OCI-LY1 (cell line): ENCODE measurements around the gene MPP7.

Experiments
- EZH2 ChIP-seq: fragments of 200-600 bp; sonication (generic), shearing (Covaris generic); IDR thresholded peaks from 2 replicates; pipeline ENCODE4 v1.8.0; 2017; ENCODE audit warnings: borderline replicate concordance, mixed run types, mild to moderate bottlenecking, antibody characterized with exemption, low read length, moderate library complexity, mixed read lengths
- TF ChIP-seq, protein P1 (sequence below): fragments of 200-600 bp; sonication (generic), shearing (Covaris generic); IDR thresholded peaks from 2 replicates; pipeline ENCODE4 v1.5.1; 2017; ENCODE audit warnings: mild to moderate bottlenecking, antibody characterized with exemption, low read length, moderate library complexity, mixed read lengths

DNA sequence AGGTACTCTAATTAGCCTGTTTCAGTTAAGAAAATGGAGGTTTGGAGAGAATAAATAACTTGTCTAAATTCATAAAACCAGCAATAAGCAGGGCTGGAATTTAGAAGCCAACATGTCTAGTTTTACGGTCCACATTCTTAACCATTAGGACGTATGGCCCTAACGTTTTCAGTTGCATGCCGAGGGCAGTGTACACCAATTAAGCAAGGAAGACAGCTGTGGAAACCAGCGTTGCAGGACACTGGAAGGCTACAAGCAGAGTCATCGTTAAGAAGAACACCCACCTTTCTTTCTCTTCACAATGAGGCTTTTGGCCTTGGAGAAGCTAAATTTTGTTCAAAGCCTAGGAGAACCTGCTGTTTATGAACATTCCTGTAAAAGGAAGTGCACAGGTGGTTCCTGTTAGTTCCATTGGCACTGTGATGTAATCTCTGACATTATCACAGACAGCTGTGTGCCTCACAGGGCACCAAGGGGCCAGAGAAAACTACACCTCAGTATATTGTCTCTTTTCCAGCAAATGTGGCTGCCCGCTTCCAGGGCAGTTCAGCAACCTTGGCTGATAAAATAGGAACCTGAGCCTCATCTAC is 21.0 kb downstream of the MPP7 start:
- TF ChIP-seq, protein P1, sequence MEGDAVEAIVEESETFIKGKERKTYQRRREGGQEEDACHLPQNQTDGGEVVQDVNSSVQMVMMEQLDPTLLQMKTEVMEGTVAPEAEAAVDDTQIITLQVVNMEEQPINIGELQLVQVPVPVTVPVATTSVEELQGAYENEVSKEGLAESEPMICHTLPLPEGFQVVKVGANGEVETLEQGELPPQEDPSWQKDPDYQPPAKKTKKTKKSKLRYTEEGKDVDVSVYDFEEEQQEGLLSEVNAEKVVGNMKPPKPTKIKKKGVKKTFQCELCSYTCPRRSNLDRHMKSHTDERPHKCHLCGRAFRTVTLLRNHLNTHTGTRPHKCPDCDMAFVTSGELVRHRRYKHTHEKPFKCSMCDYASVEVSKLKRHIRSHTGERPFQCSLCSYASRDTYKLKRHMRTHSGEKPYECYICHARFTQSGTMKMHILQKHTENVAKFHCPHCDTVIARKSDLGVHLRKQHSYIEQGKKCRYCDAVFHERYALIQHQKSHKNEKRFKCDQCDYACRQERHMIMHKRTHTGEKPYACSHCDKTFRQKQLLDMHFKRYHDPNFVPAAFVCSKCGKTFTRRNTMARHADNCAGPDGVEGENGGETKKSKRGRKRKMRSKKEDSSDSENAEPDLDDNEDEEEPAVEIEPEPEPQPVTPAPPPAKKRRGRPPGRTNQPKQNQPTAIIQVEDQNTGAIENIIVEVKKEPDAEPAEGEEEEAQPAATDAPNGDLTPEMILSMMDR: no peak
- no peak for TF ChIP-seq EZH2
